Caco-2 (cell line): ENCODE results near the gene ADGRF5. TPM values are rescaled to one million over a fixed set of nuclear protein-coding genes. Genes with fewer than 3 reads are reported as not detected.

Experiments used
- BruUV-seq: library from RNA; stranded (reverse); fragments of 400-500 nt; replicated peaks from 2 replicates; lab custom pipeline; 2021; lab: Mats Ljungman, UMichigan
- CTCF ChIA-PET: fragments of 300-600 bp; sonication (Branson Sonifier 250); formaldehyde crosslinking; loops from one replicate; lab custom pipeline; 2022; ENCODE audit warnings: antibody characterized with exemption; lab: Charles Lee
- POLR2A ChIA-PET: fragments of 300-600 bp; sonication (Branson Sonifier 250); formaldehyde crosslinking; loops from one replicate; lab custom pipeline; 2022; ENCODE audit warnings: antibody characterized with exemption; lab: Charles Lee
- DNase-seq, 2 experiments: peaks; one replicate each; pipeline versions ENCODE4 v3.0.0 to v3.0.0-alpha.2; 2020 to 2022
- H3K27me3 ChIP-seq: replicated peaks from 2 replicates; pipeline ENCODE4 v1.6.0; 2011; ENCODE audit warnings: low read length; ENCODE audit not compliant: control insufficient read depth, insufficient read depth
- H3K36me3 ChIP-seq: 2 replicates; pipeline ENCODE4 v1.5.1; 2011; ENCODE audit warnings: low read length; ENCODE audit not compliant: control insufficient read depth, insufficient read depth
- H3K4me1 ChIP-seq: fragments of 250-450 bp; sonication (Bioruptor Pico); 2 replicates; pipeline ENCODE4 v1.5.1; 2020; ENCODE audit warnings: mild to moderate bottlenecking
- H3K4me3 ChIP-seq: 2 replicates; pipeline ENCODE4 v1.5.1; 2011; ENCODE audit warnings: low read depth, mild to moderate bottlenecking, control low read depth, low read length
- H3K9me3 ChIP-seq: fragments of 250-450 bp; sonication (Bioruptor Pico); 2 replicates; pipeline ENCODE4 v1.5.1; 2020; ENCODE audit warnings: mild to moderate bottlenecking, moderate library complexity
- H3K27ac Mint-ChIP-seq: one replicate; pipeline ENCODE4 v1.8.0; 2022; ENCODE audit warnings: mixed read lengths; ENCODE audit not compliant: unreplicated experiment
- H3K27me3 Mint-ChIP-seq: one replicate; pipeline ENCODE4 v1.8.0; 2022; ENCODE audit warnings: mixed read lengths; ENCODE audit not compliant: insufficient read depth, unreplicated experiment
- H3K36me3 Mint-ChIP-seq: one replicate; pipeline ENCODE4 v1.8.0; 2022; ENCODE audit warnings: mild to moderate bottlenecking, mixed read lengths; ENCODE audit not compliant: insufficient read depth, unreplicated experiment
- H3K4me1 Mint-ChIP-seq: one replicate; pipeline ENCODE4 v1.8.0; 2022; ENCODE audit warnings: low read depth, mixed read lengths; ENCODE audit not compliant: unreplicated experiment
- H3K4me3 Mint-ChIP-seq: one replicate; pipeline ENCODE4 v1.8.0; 2022; ENCODE audit warnings: mild to moderate bottlenecking, moderate library complexity, mixed read lengths; ENCODE audit not compliant: unreplicated experiment
- H3K9me3 Mint-ChIP-seq: one replicate; pipeline ENCODE4 v1.8.0; 2022; ENCODE audit warnings: mixed read lengths; ENCODE audit not compliant: unreplicated experiment
- intact Hi-C: fragments of 100-400 bp; cut with micrococcal nuclease; formaldehyde crosslinking; loops from one replicate; pipeline ENCODE4 v1.10.0; 2022; ENCODE audit not compliant: unreplicated experiment
- total RNA-seq: library from RNA; stranded (reverse); gene quantifications from 2 replicates; pipeline ENCODE4 v1.2.3, GENCODE V29; 2022
- TF ChIP-seq, protein P1 (sequence below), 2 experiments: fragments of 200-600 bp in 1 of 2; IDR thresholded peaks; 1 replicate in 1 of 2; 2 replicates in 1 of 2; pipeline versions ENCODE4 v1.5.1 to v1.8.0; 2011 to 2022; ENCODE audit warnings: antibody characterized with exemption in 1 of 2, control low read depth in 1 of 2, inconsistent platforms in 1 of 2, low read depth in 1 of 2, low read length in 1 of 2, mild to moderate bottlenecking in 1 of 2, moderate library complexity in 1 of 2; ENCODE audit not compliant: insufficient read depth in 1 of 2, severe bottlenecking in 1 of 2, unreplicated experiment in 1 of 2

ADGRF5 gene
- total RNA-seq, 1 experiment from 2014 or later: not detected

DNA sequence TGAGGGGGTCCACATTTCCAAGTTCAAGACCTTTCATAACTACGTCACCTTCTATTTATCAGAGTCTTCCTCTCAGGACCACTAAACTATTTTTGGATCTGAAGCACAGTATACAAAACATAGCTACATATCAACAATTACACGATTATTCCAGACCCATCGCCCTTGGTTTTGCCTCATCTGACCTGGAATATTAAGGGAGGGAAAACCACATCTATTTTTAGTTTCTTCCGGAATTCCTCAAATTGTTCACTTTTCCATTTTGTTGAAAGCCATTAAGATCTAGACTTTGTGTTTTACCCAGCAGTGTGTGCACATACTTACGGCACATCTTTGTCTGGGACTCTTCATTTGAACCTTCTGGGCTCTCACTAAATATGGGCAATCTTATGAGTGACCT is 12.0 kb upstream of the ADGRF5 start:
- DNase-seq: no peak
- Mint-ChIP-seq H3K27me3 (peaks cover 3% of the 10 kb centered on the region), H3K4me3 (no peak overlapping the region), H3K36me3 (no peaks in the 10 kb centered on the region), H3K9me3 (no peaks in the 10 kb centered on the region), H3K27ac (no peak overlapping the region), H3K4me1 (no peaks in the 10 kb centered on the region)
- Histone ChIP-seq H3K9me3 (no peaks in the 10 kb centered on the region), H3K36me3 (no peaks in the 10 kb centered on the region), H3K4me1 (no peaks in the 10 kb centered on the region), H3K4me3 (no peak overlapping the region), H3K27me3 (no peaks in the 10 kb centered on the region)
- CTCF ChIA-PET: no interaction called here
- POLR2A ChIA-PET: no interaction called here
- BruUV-seq: no TSS peak
- intact Hi-C loops: no loop called here
- TF ChIP-seq, protein P1, sequence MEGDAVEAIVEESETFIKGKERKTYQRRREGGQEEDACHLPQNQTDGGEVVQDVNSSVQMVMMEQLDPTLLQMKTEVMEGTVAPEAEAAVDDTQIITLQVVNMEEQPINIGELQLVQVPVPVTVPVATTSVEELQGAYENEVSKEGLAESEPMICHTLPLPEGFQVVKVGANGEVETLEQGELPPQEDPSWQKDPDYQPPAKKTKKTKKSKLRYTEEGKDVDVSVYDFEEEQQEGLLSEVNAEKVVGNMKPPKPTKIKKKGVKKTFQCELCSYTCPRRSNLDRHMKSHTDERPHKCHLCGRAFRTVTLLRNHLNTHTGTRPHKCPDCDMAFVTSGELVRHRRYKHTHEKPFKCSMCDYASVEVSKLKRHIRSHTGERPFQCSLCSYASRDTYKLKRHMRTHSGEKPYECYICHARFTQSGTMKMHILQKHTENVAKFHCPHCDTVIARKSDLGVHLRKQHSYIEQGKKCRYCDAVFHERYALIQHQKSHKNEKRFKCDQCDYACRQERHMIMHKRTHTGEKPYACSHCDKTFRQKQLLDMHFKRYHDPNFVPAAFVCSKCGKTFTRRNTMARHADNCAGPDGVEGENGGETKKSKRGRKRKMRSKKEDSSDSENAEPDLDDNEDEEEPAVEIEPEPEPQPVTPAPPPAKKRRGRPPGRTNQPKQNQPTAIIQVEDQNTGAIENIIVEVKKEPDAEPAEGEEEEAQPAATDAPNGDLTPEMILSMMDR (IDR thresholded peaks at IDR 0.05; ENCODE audit: insufficient read depth in 1 of 2, low read depth in 1 of 2, low read length in 1 of 2, severe bottlenecking in 1 of 2, unreplicated experiment in 1 of 2): no peak

DNA sequence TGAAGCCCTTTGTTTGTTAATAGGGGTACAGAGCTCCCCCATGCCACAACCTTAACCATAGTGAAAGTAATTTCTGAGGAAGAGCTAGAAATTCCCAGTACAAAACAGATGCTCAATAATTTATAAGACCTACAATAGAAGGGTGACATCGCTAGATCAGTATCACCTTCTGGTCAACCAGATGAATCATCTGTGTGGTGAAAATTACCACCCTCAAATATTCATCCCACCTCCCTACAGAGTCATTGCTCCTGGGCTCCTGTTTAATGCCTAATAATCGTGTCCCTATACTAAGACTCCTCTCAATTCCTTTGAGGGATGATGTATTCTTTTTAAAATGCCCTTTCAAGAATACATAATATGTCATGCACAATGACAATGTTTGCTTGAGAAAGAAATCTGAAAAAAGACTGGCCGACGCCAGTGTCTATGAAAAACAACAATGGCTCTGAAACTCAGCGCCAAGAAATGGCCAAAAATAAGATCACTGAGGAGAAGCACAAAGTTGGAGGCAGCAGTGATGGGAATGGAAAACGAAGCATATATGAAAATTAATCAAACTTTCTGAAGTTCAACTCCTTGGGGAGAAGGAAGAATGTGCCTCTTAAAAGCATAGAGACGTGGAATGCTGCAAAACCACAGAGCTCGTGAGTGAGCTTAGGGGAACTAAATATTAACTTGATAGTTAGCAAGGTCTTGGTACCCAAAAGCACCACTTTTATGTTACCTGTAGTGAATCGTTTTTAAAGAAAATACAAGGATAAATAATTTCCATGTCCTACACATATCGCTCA is 11.0 kb upstream of the ADGRF5 start:
- TF ChIP-seq, protein P1 (IDR thresholded peaks at IDR 0.05; ENCODE audit: insufficient read depth in 1 of 2, low read depth in 1 of 2, low read length in 1 of 2, severe bottlenecking in 1 of 2, unreplicated experiment in 1 of 2): no peak
- Histone ChIP-seq H3K9me3 (no peaks in the 10 kb centered on the region), H3K4me1 (no peaks in the 10 kb centered on the region), H3K36me3 (no peaks in the 10 kb centered on the region), H3K4me3 (no peak overlapping the region), H3K27me3 (no peaks in the 10 kb centered on the region)
- Mint-ChIP-seq H3K4me1 (no peaks in the 10 kb centered on the region), H3K27ac (no peak overlapping the region), H3K9me3 (no peaks in the 10 kb centered on the region), H3K27me3 (peaks cover 3% of the 10 kb centered on the region), H3K36me3 (no peaks in the 10 kb centered on the region), H3K4me3 (no peak overlapping the region)
- CTCF ChIA-PET: no interaction called here
- POLR2A ChIA-PET: no interaction called here
- DNase-seq: no peak
- no TSS peak for BruUV-seq
- intact Hi-C loops: no loop called here

DNA sequence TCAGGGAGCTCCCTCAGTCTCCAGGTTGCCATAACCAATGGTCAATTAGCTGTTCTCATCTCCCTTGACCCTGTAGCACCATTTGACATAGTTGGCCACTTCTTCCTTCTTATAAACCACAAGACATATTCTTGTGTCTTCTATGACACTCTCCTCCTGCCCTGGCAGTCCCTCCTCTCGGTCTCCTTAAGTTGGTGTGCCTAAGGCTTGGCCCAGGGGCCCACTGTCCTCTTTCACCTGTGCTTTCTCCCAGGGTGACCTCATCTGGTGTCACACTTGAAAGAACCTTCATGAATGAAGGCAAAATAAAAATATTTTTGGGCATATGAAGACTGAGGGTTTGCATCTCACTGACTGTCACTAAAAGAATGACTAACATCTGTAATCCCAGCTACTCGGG is 9.7 kb upstream of the ADGRF5 start:
- no peaks in the 10 kb centered on the region for H3K4me1 ChIP-seq
- ChIA-PET CTCF (no interaction called here), POLR2A (no interaction called here)
- peaks cover 2% of the 10 kb centered on the region for H3K27me3 Mint-ChIP-seq
- no peaks in the 10 kb centered on the region for H3K9me3 Mint-ChIP-seq
- no peak overlapping the region for H3K27ac Mint-ChIP-seq
- no peaks in the 10 kb centered on the region for H3K27me3 ChIP-seq
- no peak overlapping the region for H3K4me3 ChIP-seq
- H3K4me3 Mint-ChIP-seq: no peak overlapping the region
- no peaks in the 10 kb centered on the region for H3K4me1 Mint-ChIP-seq
- no peaks in the 10 kb centered on the region for H3K36me3 Mint-ChIP-seq
- H3K9me3 ChIP-seq: no peaks in the 10 kb centered on the region
- DNase-seq: no peak
- no peaks in the 10 kb centered on the region for H3K36me3 ChIP-seq
- TF ChIP-seq, protein P1 (IDR thresholded peaks at IDR 0.05; ENCODE audit: insufficient read depth in 1 of 2, low read depth in 1 of 2, low read length in 1 of 2, severe bottlenecking in 1 of 2, unreplicated experiment in 1 of 2): no peak
- intact Hi-C loops: no loop called here
- BruUV-seq: no TSS peak
